NCI-H146 (cell line): ENCODE results near the gene GLB1L3.

Experiments used
- DNase-seq: peaks from one replicate; lab custom pipeline; 2025; lab: John Stamatoyannopoulos, UW

GLB1L3 gene

DNA sequence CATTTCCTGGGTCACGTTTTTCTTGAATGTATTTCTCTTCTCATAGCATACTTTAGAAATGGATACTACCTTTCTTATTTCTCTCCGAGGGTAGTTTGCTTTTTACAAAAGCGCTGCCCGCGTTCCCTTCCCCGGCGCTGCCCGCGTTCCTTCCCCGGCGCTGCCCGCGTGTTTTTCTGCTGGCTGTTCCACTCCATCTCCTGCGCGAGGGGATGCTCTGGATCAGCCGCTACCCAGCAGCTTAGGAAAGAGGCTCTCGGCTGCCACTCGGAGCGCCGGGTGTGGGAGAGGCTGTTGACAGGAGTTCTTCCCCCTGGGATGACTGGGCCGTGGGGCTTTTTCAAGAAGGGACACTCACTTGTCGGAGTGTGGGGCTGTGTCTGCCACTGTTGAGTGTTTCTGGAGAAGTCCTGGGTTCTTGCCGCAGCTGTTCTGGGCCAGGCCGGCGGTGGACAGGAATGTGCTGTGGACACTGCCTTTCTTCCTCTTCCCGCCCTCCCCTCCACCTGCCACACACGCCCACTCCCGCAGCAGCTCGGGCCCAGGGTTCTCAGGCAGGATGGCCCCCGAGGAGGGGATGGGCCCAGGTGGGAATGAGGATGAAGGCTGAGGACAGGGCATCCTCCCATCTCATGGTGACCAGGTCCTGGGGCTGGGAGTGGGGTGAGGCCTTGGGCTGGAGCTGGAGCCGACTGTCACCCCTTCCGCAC lies 86.2 kb downstream of the GLB1L3 start:
- no peak for DNase-seq

DNA sequence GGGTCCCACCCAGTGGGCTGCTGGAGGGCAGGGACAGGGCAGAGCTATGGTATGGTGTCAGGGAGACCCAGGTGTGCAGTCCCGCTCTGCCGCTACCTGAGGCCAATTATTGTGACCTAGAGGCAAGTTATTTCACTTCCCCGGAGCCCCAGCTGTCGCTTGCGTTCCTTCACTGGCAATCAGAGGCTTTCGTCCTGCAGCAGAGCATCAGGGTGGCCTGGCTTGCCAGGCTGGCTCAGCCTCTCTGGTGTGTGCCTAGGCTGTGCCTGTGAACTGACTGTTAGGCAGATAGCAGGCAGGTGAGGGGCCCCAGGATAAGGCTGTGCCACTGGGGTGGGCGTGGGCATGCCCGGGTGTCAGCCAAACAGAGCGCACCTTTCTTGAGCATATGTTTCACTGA lies 87.0 kb downstream of the GLB1L3 start:
- no peak for DNase-seq

DNA sequence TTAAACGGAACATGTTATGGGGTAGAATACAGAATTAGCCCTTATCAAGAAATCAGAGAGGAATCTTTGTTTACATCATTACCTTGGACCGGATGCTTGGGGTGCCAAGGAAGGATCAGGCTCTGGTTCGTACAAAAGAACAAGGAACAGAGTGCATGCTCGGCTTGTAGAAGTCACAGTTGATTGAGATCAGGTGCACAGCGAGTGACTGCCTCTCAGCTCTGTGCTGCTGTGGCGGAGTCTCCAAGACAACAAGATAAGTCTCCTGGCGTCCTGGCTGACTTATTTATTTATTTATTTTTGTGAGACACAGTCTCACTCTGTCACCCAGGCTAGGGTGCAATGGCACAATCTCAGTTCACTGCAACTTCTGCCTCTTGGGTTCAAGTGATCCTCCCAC lies 87.4 kb downstream of the GLB1L3 start:
- DNase-seq: no peak

DNA sequence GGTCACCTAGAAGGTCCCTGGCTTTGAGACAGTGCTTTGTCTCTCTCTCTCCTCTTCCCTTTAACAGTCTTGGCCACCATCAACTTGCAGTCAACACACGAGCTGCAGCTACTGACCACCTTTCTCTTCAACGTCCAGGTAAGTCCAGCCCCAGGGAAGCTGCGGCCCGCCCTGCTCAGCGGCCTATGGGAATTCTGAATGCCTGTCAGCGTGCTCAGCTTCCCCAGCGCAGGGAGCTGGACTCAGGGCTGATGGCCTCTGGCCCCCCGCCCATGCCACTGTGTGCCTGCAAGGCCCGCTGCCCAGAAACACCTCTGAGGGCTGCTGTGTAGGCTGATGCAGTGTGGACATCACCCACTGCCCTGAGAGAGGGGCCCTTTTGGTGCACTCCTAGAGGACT lies 88.1 kb downstream of the GLB1L3 start:
- no peak for DNase-seq

DNA sequence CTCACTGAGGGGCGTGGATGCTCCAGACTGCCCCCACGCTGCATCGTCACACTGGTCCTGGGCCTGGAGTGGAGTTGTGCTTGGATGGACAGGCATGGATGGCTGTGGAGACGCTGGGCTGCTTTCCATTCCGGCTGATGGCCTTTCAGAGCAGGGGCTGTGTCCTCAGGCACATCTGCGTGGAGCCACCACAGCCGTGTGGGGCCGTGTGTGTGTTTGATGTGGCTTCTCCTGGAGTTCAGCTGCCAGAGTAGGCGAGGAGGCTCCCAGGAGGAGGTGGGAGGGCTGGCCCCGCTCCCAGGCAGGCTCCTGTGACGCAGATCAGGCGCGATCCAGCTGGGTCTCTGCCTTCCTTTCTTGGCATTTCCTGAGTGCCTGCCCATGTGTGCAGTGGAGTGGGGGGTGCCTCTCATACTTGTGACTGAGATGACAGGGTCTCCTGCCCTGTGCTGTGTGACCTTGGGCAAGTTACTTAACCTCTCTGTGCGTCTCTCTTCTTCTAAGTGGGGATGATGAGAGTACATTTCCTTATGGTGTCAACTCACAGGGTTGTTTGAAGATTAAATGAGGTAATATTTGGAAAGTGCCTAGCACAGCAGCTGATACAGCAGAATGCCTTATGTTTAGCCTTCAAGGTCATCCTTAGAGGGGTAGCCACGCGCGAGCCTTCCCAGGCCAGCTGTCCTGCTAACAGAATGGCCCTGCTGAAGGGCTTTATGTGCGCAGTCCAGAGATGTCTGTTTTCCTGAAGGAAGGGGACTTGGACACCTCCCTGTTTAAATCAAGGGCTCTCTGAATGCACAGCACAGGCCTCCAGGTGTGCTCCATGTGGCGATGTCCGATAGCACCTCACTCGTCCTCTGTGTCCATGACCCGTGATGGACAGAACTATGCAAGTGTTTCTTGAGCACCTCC lies 89.1 kb downstream of the GLB1L3 start:
- no peak for DNase-seq

DNA sequence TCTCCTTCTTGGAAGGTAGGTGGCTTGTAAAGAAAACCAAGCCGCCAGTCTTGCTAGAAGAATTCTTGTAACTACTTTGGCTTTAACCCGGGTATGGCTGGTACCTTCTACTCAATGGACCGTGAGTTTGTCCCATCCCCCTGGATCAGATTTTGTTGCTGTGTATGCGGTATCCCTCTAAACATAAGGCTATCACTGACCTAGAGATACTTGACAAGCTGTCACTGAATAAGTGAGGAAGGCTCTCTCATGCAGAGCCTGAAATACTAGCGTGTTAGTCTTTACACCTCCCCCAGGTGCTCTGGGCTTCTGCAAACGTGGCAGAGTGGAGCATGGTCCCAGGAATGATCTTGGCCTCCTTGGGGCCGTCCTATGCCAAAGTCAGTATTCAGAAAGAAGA lies 90.1 kb downstream of the GLB1L3 start:
- no peak for DNase-seq

DNA sequence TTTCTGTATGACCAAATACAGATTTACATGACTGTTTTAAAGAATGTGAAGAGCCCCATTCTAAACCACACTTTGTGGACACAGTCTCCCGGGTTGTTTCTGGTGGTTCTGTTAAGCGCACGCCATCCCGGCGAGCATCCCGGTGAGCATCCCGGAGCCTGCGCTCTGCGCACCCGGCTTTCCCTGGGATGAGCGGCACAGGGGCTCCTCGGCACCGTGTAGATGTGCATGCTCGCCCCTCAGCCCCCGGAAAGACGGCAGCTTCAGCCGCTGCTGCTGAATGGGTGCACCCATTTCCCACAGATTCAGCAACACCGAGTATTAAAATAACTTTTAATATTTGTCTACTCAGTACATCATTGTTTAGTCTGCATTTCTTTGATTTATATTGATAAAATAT lies 91.6 kb downstream of the GLB1L3 start:
- no peak for DNase-seq
